Measurements from ENCODE around the gene GORAB. TPM values are rescaled to one million over a fixed set of nuclear protein-coding genes. Genes with fewer than 3 reads are reported as not detected.

GORAB gene
- total and polyA plus RNA-seq, 9 of the 15 experiments (the other 6 are each of a cell fraction or from before 2014, with no cell fraction given) = 4.4 to 12.9 (median 8.9) TPM

- ChIA-PET CTCF (ENCODE audit: low intra/inter-chr PET ratio) (no interaction called here), POLR2A (no interaction called here)
- BruUV-seq (replicated peaks) = no TSS peak
- Histone ChIP-seq H3K4me3 (no peak overlapping the region), H3K9me3 (replicated peaks; ENCODE audit: control insufficient read depth, insufficient read depth, low read depth, low read length) (0 out of 2 replicates have a peak, but pooled peaks cover 2% of the 10 kb centered on the region), H3K36me3 (ENCODE audit: control insufficient read depth, insufficient read depth, low read length) (no peaks in the 10 kb centered on the region), H3K27me3 (ENCODE audit: control insufficient read depth in 2 of 2, insufficient read depth in 2 of 2, low read length in 2 of 2) (no peaks in the 10 kb centered on the region), H3K9me1 (ENCODE audit: control insufficient read depth, insufficient read depth, low read length) (no peaks in the 10 kb centered on the region), H3K27ac (ENCODE audit: extremely low read depth, low read depth, low read length) (no peak overlapping the region), H2AFZ (ENCODE audit: low read depth, low read length) (no peak overlapping the region), H3K79me2 (ENCODE audit: control insufficient read depth, insufficient read depth, low read length) (no peaks in the 10 kb centered on the region), H4K20me1 (replicated peaks; ENCODE audit: control insufficient read depth, insufficient read depth, low read length) (no peaks in the 10 kb centered on the region), H3K9ac (ENCODE audit: insufficient read depth in 1 of 2, low read depth in 2 of 2, low read length in 2 of 2) (no peak overlapping the region), H3K4me1 (replicated peaks in 1 of 2; ENCODE audit: control insufficient read depth in 2 of 2, insufficient read depth in 2 of 2, low read length in 2 of 2) (no peaks in the 10 kb centered on the region), H3K4me2 (ENCODE audit: insufficient read depth, low read length) (no peak overlapping the region)
- intact Hi-C loops (cut with micrococcal nuclease) = no loop called here
- TF ChIP-seq FOXO4 (CRISPR knock-in tag; IDR thresholded peaks at IDR 0.05) (no peak), TBP (optimal IDR thresholded peaks at IDR 0.05; ENCODE audit: low read depth, low read length) (no peak), PHTF2 (CRISPR knock-in tag; IDR thresholded peaks at IDR 0.05) (no peak), ZNF551 (CRISPR knock-in tag; IDR thresholded peaks at IDR 0.05) (no peak), POLR2A (conservative IDR thresholded peaks at IDR 0.05) (no peak), BRF2 (IDR thresholded peaks at IDR 0.05; ENCODE audit: borderline replicate concordance, insufficient read depth, insufficient read length) (no peak), ZBTB33 (CRISPR knock-in tag; IDR thresholded peaks at IDR 0.05) (no peak), ATF2 (CRISPR knock-in tag; IDR thresholded peaks at IDR 0.05) (no peak), PKNOX1 (IDR thresholded peaks at IDR 0.05) (no peak), BMI1 (IDR thresholded peaks at IDR 0.05; ENCODE audit: low read length) (no peak), CEBPG (CRISPR knock-in tag; IDR thresholded peaks at IDR 0.05) (no peak), CEBPG (tag; conservative IDR thresholded peaks at IDR 0.05 in 1 of 2, IDR thresholded peaks at IDR 0.05 in 1 of 2) (no peak), CXXC5 (CRISPR knock-in tag; IDR thresholded peaks at IDR 0.05) (no peak), PREB (CRISPR knock-in tag; IDR thresholded peaks at IDR 0.05) (no peak)
- in situ Hi-C loops (cut with MboI) = no loop called here
- no peak for FAIRE-seq
- no peak for ATAC-seq
- no peak for DNase-seq (ENCODE audit: extremely low read depth in 1 of 4, low spot score in 3 of 4)
Observed at GRCh38 chr1:170599033-170599432, 67.1 kb downstream of the GORAB start.

Measured in K562 (cell line).